ENCODE results near the gene RGL4. TPM values are rescaled to one million over a fixed set of nuclear protein-coding genes. Genes with fewer than 3 reads are reported as not detected.

Gene RGL4
- total RNA-seq, 1 donor from 2014 or later: not detected

DNA sequence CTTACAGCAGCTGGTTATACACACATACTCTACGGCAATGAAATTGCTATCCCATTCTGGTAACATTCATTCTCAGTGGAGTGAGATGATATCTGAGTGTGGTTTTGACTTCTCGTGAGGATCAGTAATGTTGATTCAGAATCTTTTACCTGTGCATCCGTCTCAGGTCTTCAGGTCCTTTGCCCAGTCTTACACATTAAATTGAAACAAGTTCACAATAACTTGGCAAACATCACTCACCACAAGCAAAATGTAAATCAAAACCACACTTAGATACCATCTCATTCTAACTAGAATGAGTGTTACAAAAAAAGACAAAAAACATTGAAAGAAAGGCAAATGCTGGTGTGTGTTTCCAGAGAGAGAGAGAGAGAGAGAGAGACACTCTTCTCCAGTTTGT is 14.0 kb downstream of the RGL4 start:
- Mint-ChIP-seq H3K36me3 (ENCODE audit: unreplicated experiment) (peaks cover 9% of the 10 kb centered on the region), H3K9me3 (ENCODE audit: unreplicated experiment) (no peaks in the 10 kb centered on the region)

DNA sequence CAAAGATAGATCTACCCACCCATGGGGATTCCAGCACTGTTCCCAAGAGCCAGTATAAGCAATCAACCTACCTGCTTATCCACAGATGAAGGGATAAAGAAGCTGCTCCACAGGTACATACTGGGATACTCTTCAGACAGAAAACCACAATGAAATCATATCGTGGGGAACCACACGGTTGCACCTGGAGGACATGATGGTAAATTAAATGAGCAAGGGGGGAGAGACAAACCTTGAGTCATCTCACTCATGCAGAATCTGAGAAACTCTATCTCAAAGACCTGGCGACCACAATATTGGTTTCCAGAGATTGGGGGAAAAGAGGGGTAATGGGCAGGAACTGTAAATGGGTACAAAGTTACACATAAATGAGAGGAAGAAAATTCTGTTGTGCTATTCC is 14.5 kb downstream of the RGL4 start:
- Mint-ChIP-seq H3K9me3 (ENCODE audit: unreplicated experiment) (no peaks in the 10 kb centered on the region), H3K4me3 (ENCODE audit: unreplicated experiment) (no peak overlapping the region), H3K27ac (ENCODE audit: unreplicated experiment) (no peak overlapping the region), H3K27me3 (ENCODE audit: unreplicated experiment) (no peaks in the 10 kb centered on the region), H3K4me1 (ENCODE audit: low read depth, unreplicated experiment) (peaks cover 8% of the 10 kb centered on the region), H3K36me3 (ENCODE audit: unreplicated experiment) (peaks cover 9% of the 10 kb centered on the region)
- no peak for DNase-seq
- TF ChIP-seq, protein P1, sequence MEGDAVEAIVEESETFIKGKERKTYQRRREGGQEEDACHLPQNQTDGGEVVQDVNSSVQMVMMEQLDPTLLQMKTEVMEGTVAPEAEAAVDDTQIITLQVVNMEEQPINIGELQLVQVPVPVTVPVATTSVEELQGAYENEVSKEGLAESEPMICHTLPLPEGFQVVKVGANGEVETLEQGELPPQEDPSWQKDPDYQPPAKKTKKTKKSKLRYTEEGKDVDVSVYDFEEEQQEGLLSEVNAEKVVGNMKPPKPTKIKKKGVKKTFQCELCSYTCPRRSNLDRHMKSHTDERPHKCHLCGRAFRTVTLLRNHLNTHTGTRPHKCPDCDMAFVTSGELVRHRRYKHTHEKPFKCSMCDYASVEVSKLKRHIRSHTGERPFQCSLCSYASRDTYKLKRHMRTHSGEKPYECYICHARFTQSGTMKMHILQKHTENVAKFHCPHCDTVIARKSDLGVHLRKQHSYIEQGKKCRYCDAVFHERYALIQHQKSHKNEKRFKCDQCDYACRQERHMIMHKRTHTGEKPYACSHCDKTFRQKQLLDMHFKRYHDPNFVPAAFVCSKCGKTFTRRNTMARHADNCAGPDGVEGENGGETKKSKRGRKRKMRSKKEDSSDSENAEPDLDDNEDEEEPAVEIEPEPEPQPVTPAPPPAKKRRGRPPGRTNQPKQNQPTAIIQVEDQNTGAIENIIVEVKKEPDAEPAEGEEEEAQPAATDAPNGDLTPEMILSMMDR (IDR thresholded peaks at IDR 0.05; ENCODE audit: partially characterized antibody, unreplicated experiment): no peak

More for the DNA sequence above, 14.0 kb downstream of the RGL4 start:
- no peak overlapping the region for H3K4me3 Mint-ChIP-seq (ENCODE audit: unreplicated experiment)
- peaks cover 8% of the 10 kb centered on the region for H3K4me1 Mint-ChIP-seq (ENCODE audit: low read depth, unreplicated experiment)
- TF ChIP-seq, protein P1 (IDR thresholded peaks at IDR 0.05; ENCODE audit: partially characterized antibody, unreplicated experiment): no peak
- H3K27me3 Mint-ChIP-seq (ENCODE audit: unreplicated experiment): no peaks in the 10 kb centered on the region
- H3K27ac Mint-ChIP-seq (ENCODE audit: unreplicated experiment): no peak overlapping the region
- no peak for DNase-seq

DNA sequence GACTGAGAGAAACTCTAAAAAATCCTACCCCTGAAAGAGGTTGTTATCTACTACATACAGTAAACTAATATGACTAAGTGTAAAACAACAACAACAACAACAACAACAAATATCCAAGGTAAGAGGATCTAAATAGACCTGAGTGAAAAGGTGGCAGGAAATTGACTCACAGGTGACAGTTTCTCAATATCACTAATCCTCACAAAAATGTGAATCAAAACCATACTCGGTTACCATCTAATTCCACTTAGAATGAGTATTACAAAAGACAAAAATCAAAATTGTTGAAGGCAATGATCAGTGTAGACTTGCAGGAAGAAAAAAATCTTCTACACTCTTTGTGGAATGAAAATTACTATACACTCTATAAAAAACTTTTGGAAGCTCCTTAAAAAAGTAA is 17.5 kb downstream of the RGL4 start:
- TF ChIP-seq, protein P1 (IDR thresholded peaks at IDR 0.05; ENCODE audit: partially characterized antibody, unreplicated experiment): no peak
- peaks cover 9% of the 10 kb centered on the region for H3K36me3 Mint-ChIP-seq (ENCODE audit: unreplicated experiment)
- no peak for DNase-seq
- peaks cover under 1% of the 10 kb centered on the region for H3K4me1 Mint-ChIP-seq (ENCODE audit: low read depth, unreplicated experiment)
- H3K4me3 Mint-ChIP-seq (ENCODE audit: unreplicated experiment): no peak overlapping the region
- no peaks in the 10 kb centered on the region for H3K9me3 Mint-ChIP-seq (ENCODE audit: unreplicated experiment)
- H3K27ac Mint-ChIP-seq (ENCODE audit: unreplicated experiment): no peak overlapping the region
- H3K27me3 Mint-ChIP-seq (ENCODE audit: unreplicated experiment): no peaks in the 10 kb centered on the region

DNA sequence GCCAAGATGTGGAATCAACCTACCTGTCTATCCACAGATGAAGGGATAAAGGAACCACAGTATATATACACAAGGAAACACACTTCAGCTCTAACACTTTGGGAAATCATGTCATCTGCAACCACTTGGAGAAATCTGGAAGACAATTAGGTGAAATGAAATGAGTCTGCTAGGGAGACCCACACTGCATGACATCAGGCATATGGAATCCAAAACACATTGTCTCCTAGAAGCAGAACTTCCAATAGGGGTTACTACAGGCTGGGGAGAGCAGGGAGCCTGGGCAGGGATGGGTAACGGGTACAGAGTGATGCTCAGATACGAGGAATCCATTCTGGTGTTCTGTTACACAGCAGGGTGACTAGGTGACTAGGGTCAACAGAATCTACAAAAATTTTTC is 18.3 kb downstream of the RGL4 start:
- H3K36me3 Mint-ChIP-seq (ENCODE audit: unreplicated experiment): peaks cover 9% of the 10 kb centered on the region
- DNase-seq: no peak
- TF ChIP-seq, protein P1 (IDR thresholded peaks at IDR 0.05; ENCODE audit: partially characterized antibody, unreplicated experiment): no peak
- H3K27ac Mint-ChIP-seq (ENCODE audit: unreplicated experiment): no peak overlapping the region
- H3K9me3 Mint-ChIP-seq (ENCODE audit: unreplicated experiment): no peaks in the 10 kb centered on the region
- H3K4me1 Mint-ChIP-seq (ENCODE audit: low read depth, unreplicated experiment): no peaks in the 10 kb centered on the region
- H3K4me3 Mint-ChIP-seq (ENCODE audit: unreplicated experiment): no peak overlapping the region
- H3K27me3 Mint-ChIP-seq (ENCODE audit: unreplicated experiment): peaks cover 2% of the 10 kb centered on the region

DNA sequence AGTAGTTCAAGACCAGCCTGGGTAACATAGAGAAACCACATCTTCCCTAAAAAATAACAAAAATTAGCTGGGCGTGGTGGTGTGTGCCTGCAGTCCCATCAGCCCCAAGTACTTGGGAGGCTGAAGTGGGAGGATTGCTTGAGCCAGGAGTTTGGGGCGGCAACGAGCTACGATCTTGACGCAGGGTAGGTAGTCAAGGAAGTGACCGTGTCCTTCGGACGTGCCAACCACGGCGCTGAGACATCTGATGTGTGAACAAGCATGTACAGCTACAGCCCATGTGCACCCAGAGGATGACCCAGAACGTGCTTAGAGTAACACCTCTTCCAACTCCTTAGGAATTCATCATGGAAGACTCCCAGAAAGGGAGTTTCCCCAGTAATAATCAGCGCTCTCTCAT is 21.4 kb downstream of the RGL4 start:
- H3K9me3 Mint-ChIP-seq (ENCODE audit: unreplicated experiment): no peaks in the 10 kb centered on the region
- peaks cover 2% of the 10 kb centered on the region for H3K27me3 Mint-ChIP-seq (ENCODE audit: unreplicated experiment)
- no peaks in the 10 kb centered on the region for H3K4me1 Mint-ChIP-seq (ENCODE audit: low read depth, unreplicated experiment)
- no peak for DNase-seq
- TF ChIP-seq, protein P1 (IDR thresholded peaks at IDR 0.05; ENCODE audit: partially characterized antibody, unreplicated experiment): no peak
- H3K36me3 Mint-ChIP-seq (ENCODE audit: unreplicated experiment): no peaks in the 10 kb centered on the region
- no peak overlapping the region for H3K27ac Mint-ChIP-seq (ENCODE audit: unreplicated experiment)
- H3K4me3 Mint-ChIP-seq (ENCODE audit: unreplicated experiment): no peak overlapping the region
